Nephron (organoid): ENCODE data around the gene REXO1.

Source experiments
- H3K27ac Mint-ChIP-seq, 3 experiments: 2 replicates each; pipeline ENCODE4 v1.8.0; 2020; ENCODE audit warnings: mixed read lengths in 3 of 3, mild to moderate bottlenecking in 2 of 3, moderate library complexity in 1 of 3
- H3K27me3 Mint-ChIP-seq: 2 replicates; pipeline ENCODE4 v1.8.0; 2021; ENCODE audit warnings: low read depth, mild to moderate bottlenecking, moderate library complexity, mixed read lengths
- H3K36me3 Mint-ChIP-seq: 2 replicates; pipeline ENCODE4 v1.8.0; 2020; ENCODE audit warnings: low read depth, mixed read lengths
- H3K4me1 Mint-ChIP-seq: 2 replicates; pipeline ENCODE4 v1.8.0; 2020; ENCODE audit warnings: mixed read lengths
- H3K4me3 Mint-ChIP-seq, 3 experiments: 2 replicates each; pipeline ENCODE4 v1.8.0; 2020; ENCODE audit warnings: mild to moderate bottlenecking in 3 of 3, mixed read lengths in 3 of 3, moderate library complexity in 2 of 3
- H3K9me3 Mint-ChIP-seq: 2 replicates; pipeline ENCODE4 v1.8.0; 2020; ENCODE audit warnings: mixed read lengths
- TF ChIP-seq, protein P1 (sequence below), 3 experiments: fragments of 200-600 bp; sonication (generic); IDR thresholded peaks; one replicate each; pipeline ENCODE4 v1.5.0; 2021; ENCODE audit warnings: antibody characterized with exemption in 3 of 3; ENCODE audit not compliant: unreplicated experiment in 3 of 3

Gene REXO1

DNA sequence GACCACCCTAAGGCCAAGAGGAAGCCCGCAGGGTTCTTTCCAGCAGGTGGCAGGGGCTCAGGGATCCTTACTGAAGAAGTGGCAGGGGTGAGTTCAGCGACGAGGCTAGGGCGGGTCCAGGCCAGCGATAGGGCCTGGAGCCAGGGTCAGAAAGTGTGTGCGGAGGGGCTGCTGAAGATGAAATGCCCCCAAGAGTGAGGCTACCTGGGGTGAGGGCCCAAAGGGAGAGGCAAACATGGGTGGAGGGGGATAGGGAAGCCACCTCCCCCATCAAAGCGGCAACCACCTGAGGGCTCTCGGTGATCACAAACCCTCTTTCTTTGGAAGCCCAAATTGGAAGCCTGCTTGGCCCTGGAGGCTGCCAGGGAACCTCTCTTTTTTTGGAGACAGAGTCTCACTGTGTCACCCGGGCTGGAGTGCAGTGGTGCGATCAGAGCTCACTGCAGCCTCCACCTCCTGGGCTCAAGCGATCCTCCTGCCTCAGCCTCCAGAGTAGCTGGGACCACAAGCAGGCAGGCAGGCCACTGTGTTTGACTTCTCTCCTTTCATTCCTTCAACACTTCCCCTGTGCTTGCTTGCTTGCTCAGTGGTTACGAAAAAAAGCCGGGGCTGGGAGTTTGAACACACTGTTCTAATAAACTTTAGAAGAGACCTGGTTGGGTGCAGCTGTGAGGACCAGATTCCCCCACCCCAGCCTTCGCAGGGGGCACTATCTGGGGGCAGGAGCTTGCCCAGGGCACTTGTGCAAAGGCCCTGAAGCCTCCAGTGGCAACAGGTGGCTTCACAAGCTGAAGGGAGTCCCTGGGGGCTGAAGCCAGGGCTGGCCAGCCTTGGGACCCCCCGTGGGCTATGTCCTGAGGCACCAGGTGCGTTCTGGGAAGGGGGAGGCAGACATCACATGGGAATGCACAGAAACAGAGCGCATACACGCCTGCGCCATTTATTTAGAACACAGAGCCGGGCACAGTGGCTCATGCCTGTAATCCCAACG lies 34.8 kb downstream of the REXO1 start:
- no peaks in the 10 kb centered on the region for H3K9me3 Mint-ChIP-seq
- peaks cover 15% of the 10 kb centered on the region for H3K27me3 Mint-ChIP-seq
- H3K36me3 Mint-ChIP-seq, result peaks cover 5% of the 10 kb centered on the region
- peak overlapping the region; percentile 86 to 94 (median 92) for H3K4me3 Mint-ChIP-seq
- H3K4me1 Mint-ChIP-seq, result peaks cover 9% of the 10 kb centered on the region
- TF ChIP-seq, protein P1, sequence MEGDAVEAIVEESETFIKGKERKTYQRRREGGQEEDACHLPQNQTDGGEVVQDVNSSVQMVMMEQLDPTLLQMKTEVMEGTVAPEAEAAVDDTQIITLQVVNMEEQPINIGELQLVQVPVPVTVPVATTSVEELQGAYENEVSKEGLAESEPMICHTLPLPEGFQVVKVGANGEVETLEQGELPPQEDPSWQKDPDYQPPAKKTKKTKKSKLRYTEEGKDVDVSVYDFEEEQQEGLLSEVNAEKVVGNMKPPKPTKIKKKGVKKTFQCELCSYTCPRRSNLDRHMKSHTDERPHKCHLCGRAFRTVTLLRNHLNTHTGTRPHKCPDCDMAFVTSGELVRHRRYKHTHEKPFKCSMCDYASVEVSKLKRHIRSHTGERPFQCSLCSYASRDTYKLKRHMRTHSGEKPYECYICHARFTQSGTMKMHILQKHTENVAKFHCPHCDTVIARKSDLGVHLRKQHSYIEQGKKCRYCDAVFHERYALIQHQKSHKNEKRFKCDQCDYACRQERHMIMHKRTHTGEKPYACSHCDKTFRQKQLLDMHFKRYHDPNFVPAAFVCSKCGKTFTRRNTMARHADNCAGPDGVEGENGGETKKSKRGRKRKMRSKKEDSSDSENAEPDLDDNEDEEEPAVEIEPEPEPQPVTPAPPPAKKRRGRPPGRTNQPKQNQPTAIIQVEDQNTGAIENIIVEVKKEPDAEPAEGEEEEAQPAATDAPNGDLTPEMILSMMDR (IDR thresholded peaks at IDR 0.05; ENCODE audit: unreplicated experiment in 3 of 3), result peak in 1 of 3 experiments; percentile 3
- H3K27ac Mint-ChIP-seq, result peak overlapping the region in 2 of 3 experiments; percentile 35 to 82

DNA sequence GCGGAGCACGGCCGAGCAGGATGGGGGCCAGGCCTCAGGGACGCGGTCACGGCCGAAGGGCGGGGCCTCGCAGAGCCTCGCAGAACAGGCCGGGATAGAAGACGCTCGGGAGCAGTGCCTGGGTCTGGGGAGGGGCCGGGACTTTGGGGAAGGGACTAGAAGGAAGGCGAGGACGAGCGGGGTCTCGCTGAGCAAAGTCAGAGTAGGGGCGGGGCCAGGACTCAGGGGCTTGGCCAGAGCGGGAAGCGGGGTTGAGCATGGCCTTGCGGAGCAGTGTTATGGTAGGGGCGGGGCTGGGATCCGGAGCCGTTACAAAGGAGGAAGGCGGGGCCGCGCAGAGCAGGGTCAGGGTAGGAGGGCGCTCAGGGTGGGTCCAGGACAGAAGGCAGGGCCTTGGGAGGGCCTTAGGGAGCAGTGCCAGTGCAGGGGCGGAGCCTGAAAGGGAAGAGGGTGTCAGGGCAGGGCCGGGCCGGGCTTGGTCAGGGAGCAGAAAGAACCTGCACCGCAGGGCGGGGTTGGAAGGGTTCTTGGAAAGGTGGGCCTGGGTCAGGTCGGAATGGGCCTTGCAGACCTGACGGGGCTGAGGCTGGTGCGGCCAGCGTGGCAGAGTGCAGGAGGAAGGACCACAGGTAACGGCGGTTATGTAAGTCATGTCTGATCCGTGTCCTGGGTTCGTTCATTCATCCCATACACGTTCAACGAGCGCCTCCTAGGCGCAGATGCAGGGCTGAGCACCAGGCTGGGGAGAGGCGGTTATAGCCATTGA lies 35.7 kb downstream of the REXO1 start:
- Mint-ChIP-seq H3K36me3 (peaks cover 5% of the 10 kb centered on the region), H3K4me1 (peaks cover 9% of the 10 kb centered on the region), H3K27ac (peak overlapping the region; percentile 35 to 82 (median 74)), H3K4me3 (peak overlapping the region; percentile 86 to 94 (median 92)), H3K27me3 (peaks cover 15% of the 10 kb centered on the region), H3K9me3 (no peaks in the 10 kb centered on the region)
- TF ChIP-seq, protein P1 (IDR thresholded peaks at IDR 0.05; ENCODE audit: unreplicated experiment in 3 of 3), result peak; percentile 64 to 71 (median 65)

DNA sequence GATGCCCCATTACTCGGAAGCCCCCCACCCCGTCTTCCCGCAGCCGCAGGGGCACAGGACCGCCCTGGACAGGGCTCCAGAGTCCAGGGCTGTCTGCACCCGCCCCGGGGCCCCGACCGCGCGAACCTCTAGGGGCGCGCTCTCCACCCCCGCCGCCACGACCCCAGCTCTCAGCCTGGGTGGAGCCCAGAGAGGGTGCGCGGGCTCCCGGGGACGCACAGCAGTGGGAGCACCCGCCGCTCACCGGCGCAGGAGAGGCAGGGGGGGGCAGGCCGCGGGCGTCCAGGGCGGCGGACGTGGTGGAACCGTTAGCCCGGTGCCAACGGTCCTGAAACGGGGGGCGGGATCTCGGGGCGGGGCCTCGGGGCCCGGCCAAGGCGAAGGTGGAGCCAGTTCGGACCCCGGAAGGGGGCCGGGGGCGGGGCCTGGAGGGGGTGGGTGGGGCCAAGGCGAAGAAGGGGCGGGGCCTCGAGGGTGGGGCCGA lies 36.3 kb downstream of the REXO1 start, which contains the start of gene ATP8B3:
Gene ATP8B3 (minus strand): TSS at position 335 of the 484 bp plus-strand sequence. CDS start 540 bp downstream, outside the sequence.
- TF ChIP-seq, protein P1 (IDR thresholded peaks at IDR 0.05; ENCODE audit: unreplicated experiment in 3 of 3), result no peak
- Mint-ChIP-seq H3K27me3 (peaks cover 16% of the 10 kb centered on the region), H3K27ac (peak within 1 kb of the TSS; percentile 35 to 82 (median 74)), H3K36me3 (peaks cover 5% of the 10 kb centered on the region), H3K4me3 (peak within 1 kb of the TSS; percentile 86 to 94 (median 92)), H3K9me3 (no peaks in the 10 kb centered on the region), H3K4me1 (peaks cover 9% of the 10 kb centered on the region)

DNA sequence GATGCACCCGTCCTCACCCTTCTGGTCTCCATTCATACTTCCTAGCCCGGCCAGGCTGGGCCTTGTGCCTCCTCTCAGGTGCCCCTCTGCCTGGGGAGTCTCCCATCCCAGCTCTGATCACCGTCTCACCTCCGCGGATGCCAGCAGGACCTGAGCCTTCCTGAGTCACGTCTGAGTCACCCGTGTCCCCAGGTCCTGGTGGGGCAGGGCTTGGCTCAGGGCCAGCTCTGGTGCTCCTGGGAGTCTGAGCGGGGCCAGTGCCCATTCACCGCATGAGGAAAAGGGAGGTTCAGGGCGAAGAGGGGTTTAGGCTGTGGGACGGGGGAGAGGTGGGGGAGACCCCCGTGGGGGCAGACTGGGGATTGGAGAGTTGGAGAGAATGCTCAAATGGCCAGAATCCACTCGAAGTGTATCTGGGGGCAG lies 36.8 kb downstream of the REXO1 start:
- H3K27me3 Mint-ChIP-seq, result peaks cover 21% of the 10 kb centered on the region

DNA sequence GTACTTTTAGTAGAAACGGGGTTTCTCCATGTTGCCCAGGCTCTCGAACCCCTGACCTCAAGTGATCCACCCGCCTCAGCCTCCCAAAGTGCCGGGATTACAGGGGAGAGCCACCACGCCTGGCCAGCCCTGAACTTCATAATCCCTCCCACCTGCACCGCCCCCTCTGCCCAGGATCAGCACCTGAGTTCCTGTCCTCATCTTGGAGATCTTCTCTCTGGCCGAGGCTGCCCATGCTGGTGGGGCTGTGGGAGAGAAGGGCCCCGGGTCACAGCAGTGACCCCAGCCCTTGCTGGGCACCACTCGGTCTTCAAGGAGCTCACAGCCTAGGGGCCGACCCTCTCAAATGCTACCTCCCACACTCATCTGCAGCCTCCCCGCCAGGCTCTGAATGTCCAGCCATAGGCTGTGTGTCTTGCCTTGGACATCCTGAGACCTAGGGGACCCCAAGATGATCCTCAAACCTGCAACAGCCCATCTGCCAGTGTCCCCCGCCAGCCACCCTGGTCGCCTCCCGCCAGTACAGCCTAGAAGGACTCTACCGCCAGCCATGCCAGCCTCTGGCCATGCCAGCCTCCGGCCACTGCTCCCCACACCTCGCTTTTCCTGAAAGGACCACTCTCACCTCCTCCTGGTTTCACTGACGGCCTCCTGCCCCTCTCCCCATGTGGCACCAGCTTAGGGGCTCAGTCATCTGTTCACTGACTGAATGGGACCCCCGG lies 37.7 kb downstream of the REXO1 start:
- Mint-ChIP-seq H3K4me3 (peak overlapping the region in 2 of 3 experiments; percentile 27 to 48), H3K27ac (no peak overlapping the region), H3K36me3 (peaks cover 5% of the 10 kb centered on the region), H3K4me1 (peaks cover 9% of the 10 kb centered on the region), H3K27me3 (peaks cover 23% of the 10 kb centered on the region), H3K9me3 (no peaks in the 10 kb centered on the region)
- TF ChIP-seq, protein P1 (IDR thresholded peaks at IDR 0.05; ENCODE audit: unreplicated experiment in 3 of 3), result no peak

More for the DNA sequence above, 36.8 kb downstream of the REXO1 start:
- Mint-ChIP-seq H3K4me3 (peak overlapping the region in 2 of 3 experiments; percentile 30 to 66), H3K9me3 (no peaks in the 10 kb centered on the region), H3K27ac (no peak overlapping the region), H3K4me1 (peaks cover 9% of the 10 kb centered on the region), H3K36me3 (peaks cover 5% of the 10 kb centered on the region)
- TF ChIP-seq, protein P1 (IDR thresholded peaks at IDR 0.05; ENCODE audit: unreplicated experiment in 3 of 3), result no peak
